ENCODE results near the gene CDCA3. TPM values are rescaled to one million over a fixed set of nuclear protein-coding genes. Genes with fewer than 3 reads are reported as not detected.

Gene CDCA3
- total and polyA plus RNA-seq, 2 of the 4 experiments (the other 2 are of a cell fraction): 23.5 to 61.0 TPM

- Histone ChIP-seq H3K27ac (ENCODE audit: insufficient read depth, low read length) (no peak overlapping the region), H3K36me3 (ENCODE audit: control insufficient read depth, insufficient read depth, low read length) (peaks cover 67% of the 10 kb centered on the region), H4K91ac (ENCODE audit: insufficient read depth, low read depth, low read length) (no peak overlapping the region), H3K56ac (ENCODE audit: extremely low read depth, insufficient read depth, low read length) (no peak overlapping the region), H3K4me1 (ENCODE audit: control insufficient read depth, insufficient read depth, low read length) (no peaks in the 10 kb centered on the region), H2BK15ac (ENCODE audit: low read depth, low read length) (no peak overlapping the region), H3K23ac (ENCODE audit: low read depth, low read length) (no peak overlapping the region), H4K8ac (ENCODE audit: low read depth in 2 of 2, low read length in 2 of 2) (no peak overlapping the region), H3K4ac (ENCODE audit: low read depth, low read length) (no peak overlapping the region), H2AK9ac (replicated peaks; ENCODE audit: low read depth, low read length, poor library complexity) (no peak overlapping the region), H4K5ac (ENCODE audit: low read depth, low read length) (no peak overlapping the region), H3K9me1 (ENCODE audit: insufficient read depth, low read length) (no peaks in the 10 kb centered on the region), H3K9ac (ENCODE audit: low read depth, low read length) (no peak overlapping the region), H4K20me1 (ENCODE audit: insufficient read depth, low read length) (peaks cover 3% of the 10 kb centered on the region), H3K4me3 (ENCODE audit: insufficient read depth, low read depth, low read length) (no peak overlapping the region), H3K27me3 (ENCODE audit: control insufficient read depth, insufficient read depth, low read length) (no peaks in the 10 kb centered on the region), H3K14ac (replicated peaks; ENCODE audit: low read depth, low read length) (no peak overlapping the region), H2BK5ac (ENCODE audit: low read depth, low read length, poor library complexity, severe bottlenecking) (no peak overlapping the region), H2BK20ac (ENCODE audit: low read depth, low read length) (no peak overlapping the region), H3K18ac (ENCODE audit: low read depth, low read length) (no peak overlapping the region), H3K9me3 (ENCODE audit: control insufficient read depth, insufficient read depth, low read length) (no peaks in the 10 kb centered on the region), H3K4me2 (ENCODE audit: low read depth, low read length) (no peak overlapping the region), H2AK5ac (ENCODE audit: low read depth, low read length) (no peak overlapping the region), H2BK120ac (ENCODE audit: low read depth, low read length) (no peak overlapping the region), H2AFZ (replicated peaks; ENCODE audit: low read length, poor library complexity) (no peak overlapping the region), H3K79me1 (ENCODE audit: low read depth in 1 of 2, low read length in 2 of 2) (peaks cover 5 to 8% of the 10 kb centered on the region in 2 experiments; a peak in 3 of 4 replicates)
- no peak for DNase-seq
- in situ Hi-C loops (cut with MboI; ENCODE audit: low sequenced_read_pairs): no loop called here
- 98% methylated on average over 11 of the region's 16 CpGs; no CpG with 5 or more reads in 1 of the 2 experiments for WGBS, 2 experiments (ENCODE audit: extremely low coverage in 2 of 2, insufficient read length in 1 of 2)
- BruUV-seq (replicated peaks): no TSS peak
- dilution Hi-C loops (cut with HindIII; ENCODE audit: low sequenced_read_pairs, unreplicated experiment): no loop called here
- CTCF ChIA-PET: no interaction called here
- POLR2A ChIA-PET (ENCODE audit: unreplicated experiment): no interaction called here
- intact Hi-C loops (cut with micrococcal nuclease): no loop called here
- ATAC-seq (ENCODE audit: low read depth): no peak
- TF ChIP-seq MAZ (IDR thresholded peaks at IDR 0.05; ENCODE audit: borderline replicate concordance, low read depth, low read length) (no peak), RCOR1 (IDR thresholded peaks at IDR 0.05; ENCODE audit: insufficient replicate concordance, low read length) (no peak), MAFK (IDR thresholded peaks at IDR 0.05; ENCODE audit: low read depth, low read length) (no peak)
Measured at GRCh38 chr12:6838854-6839253, 12.2 kb downstream of the CDCA3 start.
